ENCODE results near the gene ZNF385D.
"Not testable (repeated sequence)": the region's sequence is repeated elsewhere in the genome, so short reads cannot be mapped to it uniquely, and the experiment has no call there.

Gene ZNF385D

DNA sequence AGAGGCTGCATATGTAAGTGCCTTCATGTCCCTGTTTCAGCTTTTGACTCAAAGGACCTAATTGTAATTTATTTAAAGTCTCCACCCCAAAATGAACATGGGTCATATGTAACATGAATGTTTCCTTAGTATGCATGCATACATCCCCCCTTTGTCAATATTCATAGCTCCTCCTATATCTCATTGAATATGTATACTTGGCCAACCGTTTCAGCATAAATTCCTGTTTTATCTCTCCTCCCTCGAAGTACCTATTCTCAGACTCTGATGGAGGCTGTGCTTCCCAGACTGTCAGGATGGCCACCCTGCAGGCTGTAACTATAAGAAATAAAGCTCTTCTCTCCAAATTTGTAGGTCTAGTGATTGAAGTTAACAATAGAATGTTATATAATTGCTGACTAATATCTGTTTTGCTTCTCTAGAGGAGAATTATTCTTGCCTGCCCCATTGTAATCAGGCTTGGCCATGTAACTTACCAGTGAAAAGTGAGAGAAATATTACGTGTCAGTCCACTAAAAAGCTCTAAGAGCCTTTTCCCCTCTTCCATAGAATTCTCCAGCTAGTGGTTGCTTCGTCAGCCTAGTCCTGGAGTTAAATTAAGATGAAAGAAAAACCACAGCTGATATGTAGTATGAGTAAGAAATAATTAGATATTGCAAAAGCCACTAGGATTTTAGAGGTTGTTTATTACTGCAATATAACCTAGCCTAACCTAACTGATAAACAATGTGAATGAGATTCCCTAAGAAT, 245.1 kb downstream of the ZNF385D start:
- no peak overlapping the region for H3K27ac ChIP-seq
- CTCF ChIA-PET: no interaction called here
- TF ChIP-seq, protein P1, sequence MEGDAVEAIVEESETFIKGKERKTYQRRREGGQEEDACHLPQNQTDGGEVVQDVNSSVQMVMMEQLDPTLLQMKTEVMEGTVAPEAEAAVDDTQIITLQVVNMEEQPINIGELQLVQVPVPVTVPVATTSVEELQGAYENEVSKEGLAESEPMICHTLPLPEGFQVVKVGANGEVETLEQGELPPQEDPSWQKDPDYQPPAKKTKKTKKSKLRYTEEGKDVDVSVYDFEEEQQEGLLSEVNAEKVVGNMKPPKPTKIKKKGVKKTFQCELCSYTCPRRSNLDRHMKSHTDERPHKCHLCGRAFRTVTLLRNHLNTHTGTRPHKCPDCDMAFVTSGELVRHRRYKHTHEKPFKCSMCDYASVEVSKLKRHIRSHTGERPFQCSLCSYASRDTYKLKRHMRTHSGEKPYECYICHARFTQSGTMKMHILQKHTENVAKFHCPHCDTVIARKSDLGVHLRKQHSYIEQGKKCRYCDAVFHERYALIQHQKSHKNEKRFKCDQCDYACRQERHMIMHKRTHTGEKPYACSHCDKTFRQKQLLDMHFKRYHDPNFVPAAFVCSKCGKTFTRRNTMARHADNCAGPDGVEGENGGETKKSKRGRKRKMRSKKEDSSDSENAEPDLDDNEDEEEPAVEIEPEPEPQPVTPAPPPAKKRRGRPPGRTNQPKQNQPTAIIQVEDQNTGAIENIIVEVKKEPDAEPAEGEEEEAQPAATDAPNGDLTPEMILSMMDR (conservative IDR thresholded peaks at IDR 0.05; ENCODE audit: low read depth): no peak
- POLR2A ChIA-PET (ENCODE audit: low non-redundant PET): no interaction called here
- DNase-seq (ENCODE audit: low spot score): no peak

DNA sequence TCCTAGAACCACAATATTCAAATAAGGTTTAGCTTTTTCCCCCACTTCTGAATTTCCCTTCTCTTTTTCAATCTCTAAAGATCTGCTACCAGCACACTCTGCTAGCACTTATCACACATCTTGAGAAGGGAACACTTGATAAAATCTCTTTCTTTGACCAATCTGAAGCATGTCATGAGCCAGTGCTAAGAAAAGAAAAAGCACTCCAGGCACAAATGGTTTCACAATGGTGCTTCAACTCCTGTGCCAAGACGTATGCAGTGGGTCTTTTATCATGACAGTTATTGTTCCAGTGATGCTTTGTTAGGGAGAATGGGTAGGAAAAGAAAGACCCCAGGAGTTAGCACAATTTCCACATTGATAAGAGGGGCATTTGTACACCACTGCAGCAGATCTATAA, 248.4 kb downstream of the ZNF385D start:
- H3K27ac ChIP-seq: no peak overlapping the region
- TF ChIP-seq, protein P1 (conservative IDR thresholded peaks at IDR 0.05; ENCODE audit: low read depth): no peak
- CTCF ChIA-PET: no interaction called here
- DNase-seq (ENCODE audit: low spot score): no peak
- POLR2A ChIA-PET (ENCODE audit: low non-redundant PET): no interaction called here

DNA sequence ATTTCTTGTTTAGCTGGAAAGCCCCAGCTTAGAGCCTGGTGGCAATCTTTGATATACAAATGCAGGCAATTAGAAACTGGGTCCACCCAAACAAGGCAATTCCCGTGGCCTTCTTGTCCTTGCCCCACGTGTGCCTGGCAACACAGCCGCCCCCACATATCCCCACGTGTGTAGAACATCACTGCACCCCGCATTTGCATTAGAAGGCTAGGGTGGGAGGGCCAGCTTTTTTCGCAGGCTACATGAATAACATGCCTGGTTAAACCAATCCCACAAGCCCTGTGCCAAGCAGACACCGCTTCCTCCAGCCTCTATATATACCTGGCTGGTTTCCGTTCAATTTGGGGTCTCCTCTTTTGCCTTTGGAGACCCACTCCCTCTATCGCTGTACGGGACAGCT, 250.2 kb downstream of the ZNF385D start:
- no peak for DNase-seq (ENCODE audit: low spot score)
- ChIA-PET POLR2A (ENCODE audit: low non-redundant PET) (no interaction called here), CTCF (no interaction called here)
- no peak overlapping the region for H3K27ac ChIP-seq
- TF ChIP-seq, protein P1 (conservative IDR thresholded peaks at IDR 0.05; ENCODE audit: low read depth): no peak

DNA sequence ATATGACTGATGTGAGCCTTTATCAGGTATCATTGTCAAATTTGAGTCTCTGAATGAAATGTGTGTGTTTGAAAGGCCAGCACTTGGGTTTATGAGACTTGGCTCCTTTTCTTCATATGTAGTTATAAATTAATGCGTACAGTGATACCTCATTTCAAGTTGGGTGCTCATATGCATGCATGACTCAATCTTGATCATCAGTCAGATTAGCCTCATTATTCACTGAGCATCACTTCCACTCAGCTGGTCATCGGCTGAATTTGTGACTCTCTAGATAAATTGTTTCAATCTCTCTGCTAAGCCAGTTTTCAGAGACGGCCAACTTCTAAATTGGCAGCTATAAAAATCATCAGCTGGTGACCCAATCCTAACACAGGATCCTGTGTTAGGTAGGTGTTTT, 260.3 kb downstream of the ZNF385D start:
- DNase-seq (ENCODE audit: low spot score); CTCF ChIA-PET; H3K27ac ChIP-seq; POLR2A ChIA-PET (ENCODE audit: low non-redundant PET): not testable (repeated sequence)

DNA sequence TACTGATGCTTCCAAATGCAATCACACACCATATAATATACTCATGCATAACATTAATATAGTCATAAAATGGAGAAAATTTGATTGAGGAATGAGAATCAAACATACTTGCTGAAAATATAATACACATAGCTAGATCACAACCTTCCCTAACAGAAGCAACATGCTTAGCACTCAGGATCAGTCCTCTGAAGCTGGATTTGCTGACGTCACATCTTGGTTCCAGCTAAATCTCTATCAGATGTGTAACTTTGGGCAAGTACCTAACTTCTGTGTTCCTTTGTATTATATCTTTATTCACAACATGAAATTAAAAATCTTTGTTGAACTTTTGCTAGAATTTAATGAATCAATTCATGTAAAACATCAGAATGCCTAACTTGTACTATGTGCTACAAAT, 263.5 kb downstream of the ZNF385D start:
- ChIA-PET POLR2A (ENCODE audit: low non-redundant PET) (no interaction called here), CTCF (no interaction called here)
- TF ChIP-seq, protein P1 (conservative IDR thresholded peaks at IDR 0.05; ENCODE audit: low read depth): no peak
- H3K27ac ChIP-seq: no peak overlapping the region
- DNase-seq (ENCODE audit: low spot score): no peak

DNA sequence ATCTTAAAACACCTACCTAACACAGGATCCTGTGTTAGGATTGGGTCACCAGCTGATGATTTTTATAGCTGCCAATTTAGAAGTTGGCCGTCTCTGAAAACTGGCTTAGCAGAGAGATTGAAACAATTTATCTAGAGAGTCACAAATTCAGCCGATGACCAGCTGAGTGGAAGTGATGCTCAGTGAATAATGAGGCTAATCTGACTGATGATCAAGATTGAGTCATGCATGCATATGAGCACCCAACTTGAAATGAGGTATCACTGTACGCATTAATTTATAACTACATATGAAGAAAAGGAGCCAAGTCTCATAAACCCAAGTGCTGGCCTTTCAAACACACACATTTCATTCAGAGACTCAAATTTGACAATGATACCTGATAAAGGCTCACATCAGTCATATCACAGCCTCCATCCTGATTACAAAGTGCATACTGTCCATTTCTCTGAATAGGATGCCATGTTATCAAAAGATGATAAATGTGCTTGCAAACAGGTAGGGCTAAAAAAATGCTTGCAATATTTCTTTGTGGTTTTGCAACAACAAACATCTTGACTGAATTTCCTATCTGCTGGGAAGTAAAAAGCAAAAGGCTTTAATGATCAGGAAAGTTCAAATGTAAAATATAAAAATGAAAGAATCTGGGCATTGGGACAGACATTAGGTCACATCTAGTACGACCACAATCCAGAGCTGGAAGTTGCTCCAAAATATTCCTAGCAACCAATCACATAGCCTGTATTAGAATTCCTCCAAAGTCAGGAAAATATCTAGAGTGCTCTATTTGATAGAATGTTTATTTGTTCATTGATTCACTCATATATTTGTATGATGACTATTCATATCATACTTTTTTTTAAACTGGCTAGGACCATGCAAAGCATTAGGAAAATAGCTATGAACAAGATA, 264.7 kb downstream of the ZNF385D start:
- CTCF ChIA-PET: interaction anchor here (0.6 kb wide), 1 partner anchor 1478 kb away, joined by 3 read pairs; no protein-coding TSS in a partner anchor
- POLR2A ChIA-PET (ENCODE audit: low non-redundant PET); H3K27ac ChIP-seq; DNase-seq (ENCODE audit: low spot score): not testable (repeated sequence)

DNA sequence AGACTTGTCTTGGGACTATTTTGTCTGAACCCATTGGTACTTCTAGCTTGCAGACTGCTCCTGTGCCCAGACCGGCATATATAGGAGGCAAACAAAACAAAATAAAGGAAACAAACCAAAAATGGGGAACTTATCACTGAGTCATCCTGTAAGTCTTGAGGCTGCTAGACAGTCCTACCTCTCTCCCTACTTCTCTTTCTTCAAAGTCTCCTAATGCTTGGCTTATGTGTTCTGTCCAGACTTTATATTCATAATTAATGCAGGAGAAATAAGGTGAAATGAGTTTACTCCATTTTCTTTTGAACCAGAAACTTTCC, 266.2 kb downstream of the ZNF385D start:
- no peak for DNase-seq (ENCODE audit: low spot score)
- CTCF ChIA-PET: no interaction called here
- no peak overlapping the region for H3K27ac ChIP-seq
- POLR2A ChIA-PET (ENCODE audit: low non-redundant PET): no interaction called here
- TF ChIP-seq, protein P1 (conservative IDR thresholded peaks at IDR 0.05; ENCODE audit: low read depth): no peak

All from RWPE1 (cell line).